HepG2 (cell line): ENCODE measurements around the gene PNP. TPM values are rescaled to one million over a fixed set of nuclear protein-coding genes. Genes with fewer than 3 reads are reported as not detected.

Experiments used
- DRAP1 ChIP-seq: IDR thresholded peaks from 2 replicates; pipeline ENCODE4 v1.6.1; 2016; ENCODE audit warnings: missing genetic modification reagents, missing compliant biosample characterization
- KDM5A ChIP-seq: fragments of 200-600 bp; sonication (generic); IDR thresholded peaks from 2 replicates; pipeline ENCODE4 v1.7.0; 2018; ENCODE audit warnings: antibody characterized with exemption, mild to moderate bottlenecking, low read length, borderline replicate concordance
- NFKB2 ChIP-seq: sonication (generic); formaldehyde crosslinking; IDR thresholded peaks from 2 replicates; pipeline ENCODE4 v1.4.0; 2020; ENCODE audit warnings: missing genetic modification reagents, borderline replicate concordance
- PLRG1 ChIP-seq: fragments of 450-650 bp; conservative IDR thresholded peaks from 2 replicates; pipeline ENCODE4 v1.6.1; 2016
- PLSCR1 ChIP-seq: sonication (generic); formaldehyde crosslinking; IDR thresholded peaks from 2 replicates; pipeline ENCODE4 v1.5.0; 2020; ENCODE audit warnings: missing genetic modification reagents, mild to moderate bottlenecking, borderline replicate concordance
- PRDM15 ChIP-seq: sonication (generic); formaldehyde crosslinking; IDR thresholded peaks from 2 replicates; pipeline ENCODE4 v1.4.0; 2020; ENCODE audit warnings: missing genetic modification reagents
- RFXANK ChIP-seq: IDR thresholded peaks from 2 replicates; pipeline ENCODE4 v1.6.1; 2016
- SAFB2 ChIP-seq: sonication (generic); formaldehyde crosslinking; IDR thresholded peaks from 2 replicates; pipeline ENCODE4 v1.5.1; 2020; ENCODE audit warnings: missing genetic modification reagents, low read depth, mild to moderate bottlenecking, borderline replicate concordance
- SKI ChIP-seq: fragments of 450-650 bp; IDR thresholded peaks from one replicate; pipeline ENCODE4 v1.6.1; 2018; ENCODE audit warnings: mild to moderate bottlenecking; ENCODE audit not compliant: partially characterized antibody
- SP1 ChIP-seq, 2 experiments: fragments of 450-650 bp in 1 of 2; sonication (generic) in 1 of 2; formaldehyde crosslinking in 1 of 2; IDR thresholded peaks; 2 replicates each; pipeline versions ENCODE4 v1.4.0 to v1.6.1; 2016 to 2020; ENCODE audit warnings: missing genetic modification reagents in 1 of 2
- ZMYM4 ChIP-seq: sonication (generic); formaldehyde crosslinking; IDR thresholded peaks from 2 replicates; pipeline ENCODE4 v1.8.1; 2023; ENCODE audit warnings: mild to moderate bottlenecking, missing genetic modification reagents
- ZNF207 ChIP-seq: fragments of 450-650 bp; IDR thresholded peaks from 2 replicates; pipeline ENCODE4 v1.6.1; 2016; ENCODE audit warnings: antibody characterized with exemption, borderline replicate concordance
- ZNF441 ChIP-seq: sonication (generic); formaldehyde crosslinking; IDR thresholded peaks from 2 replicates; pipeline ENCODE4 v1.7.0; 2021; ENCODE audit warnings: missing genetic modification reagents, borderline replicate concordance
- ZNF451 ChIP-seq: sonication (generic); formaldehyde crosslinking; IDR thresholded peaks from 2 replicates; pipeline ENCODE4 v1.5.0; 2020; ENCODE audit warnings: mild to moderate bottlenecking, missing genetic modification reagents
- ZNF468 ChIP-seq: sonication (generic); formaldehyde crosslinking; IDR thresholded peaks from 2 replicates; pipeline ENCODE4 v1.8.0; 2022; ENCODE audit warnings: mild to moderate bottlenecking, moderate library complexity, missing genetic modification reagents
- ZNF572 ChIP-seq: sonication (generic); formaldehyde crosslinking; IDR thresholded peaks from 2 replicates; pipeline ENCODE4 v1.5.1; 2020; ENCODE audit warnings: mild to moderate bottlenecking, missing genetic modification reagents
- ZNF644 ChIP-seq: IDR thresholded peaks from 2 replicates; pipeline ENCODE4 v1.6.1; 2016; ENCODE audit warnings: low read depth
- ZNF746 ChIP-seq: sonication (generic); formaldehyde crosslinking; IDR thresholded peaks from 2 replicates; pipeline ENCODE4 v1.8.0; 2022; ENCODE audit warnings: mild to moderate bottlenecking, missing genetic modification reagents
- polyA plus RNA-seq, 8 experiments: library from polyadenylated mRNA; depleted of rRNA in 3 of 8; stranded (reverse) in 7 of 8; unstranded in 1 of 8; fragments of >200 nt; fragmentation: Illumina TruSeq in 4 of 8; extraction: Trizol in 4 of 8; gene quantifications; 2 replicates each; pipeline versions ENCODE4 v1.2.1 to v1.2.3, GENCODE V29; 2011 to 2016; ENCODE audit warnings: low read depth in 4 of 8, missing spikeins in 1 of 8, mixed read lengths in 1 of 8; ENCODE audit not compliant: insufficient read depth in 1 of 8
- total RNA-seq, 5 experiments: library from RNA; depleted of rRNA; stranded (reverse); fragments of >200 nt; fragmentation: Illumina TruSeq; extraction: Trizol; gene quantifications; 2 replicates each; pipeline ENCODE4 v1.2.3, GENCODE V29; 2016; ENCODE audit warnings: low read depth in 1 of 5
- TF ChIP-seq, protein P1 (sequence below): sonication (generic); formaldehyde crosslinking; IDR thresholded peaks from 2 replicates; pipeline ENCODE4 v1.5.0; 2020; ENCODE audit warnings: mild to moderate bottlenecking, missing genetic modification reagents
- TF ChIP-seq, protein P2 (sequence below): conservative IDR thresholded peaks from 2 replicates; pipeline ENCODE4 v1.6.1; 2018; ENCODE audit warnings: missing genetic modification reagents

PNP gene
- total and polyA plus RNA-seq, 2 of the 13 experiments (the other 11 are each of a cell fraction or from before 2014, with no cell fraction given) = 45.4 to 74.8 TPM

DNA sequence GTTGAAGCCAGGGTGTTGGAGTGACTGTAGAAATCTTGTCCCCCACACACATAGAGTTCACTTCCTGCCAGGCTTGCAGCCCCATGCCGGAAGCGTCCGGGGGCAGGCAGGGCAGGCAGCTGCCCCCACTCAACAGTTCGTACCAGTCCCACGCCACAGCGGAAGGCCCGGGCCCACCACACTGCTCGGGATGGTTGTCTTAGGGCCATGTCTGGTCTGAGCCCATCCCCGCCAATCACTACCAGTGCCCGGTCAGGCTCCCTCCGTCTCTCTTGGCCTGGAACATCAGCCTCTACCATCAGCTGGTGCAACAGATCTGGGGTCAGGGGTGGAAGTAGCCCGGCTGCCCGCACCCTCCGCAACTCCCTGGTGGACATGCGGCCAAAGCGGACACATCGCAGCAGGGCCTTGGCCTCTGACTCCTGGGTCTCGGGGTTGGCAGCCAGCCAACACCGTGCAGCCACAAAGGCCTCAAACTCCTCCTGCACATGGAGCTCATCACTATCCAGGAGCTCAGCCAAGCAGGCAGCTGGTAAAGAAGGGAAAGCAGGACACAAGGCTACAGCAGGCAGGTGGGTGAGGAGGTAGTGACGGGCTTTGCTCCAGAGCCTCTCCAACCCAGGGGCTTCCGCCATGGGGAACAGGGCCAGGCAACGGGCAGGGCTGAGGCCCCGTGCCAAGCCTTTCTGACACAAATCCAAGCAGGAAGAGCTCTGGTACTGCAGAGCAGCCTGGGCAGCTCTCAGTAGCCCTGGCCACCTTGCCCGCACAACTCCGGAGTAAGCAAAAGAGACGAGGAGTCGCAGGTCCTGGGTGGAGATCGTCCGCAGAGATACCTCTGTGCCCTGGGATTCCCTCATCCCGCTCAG is 39.2 kb upstream of the PNP start (continued):
- TF ChIP-seq PRDM15 (CRISPR knock-in tag) (no peak), ZNF451 (CRISPR knock-in tag) (0 out of 2 replicates have a peak, but pooled peaks have one; percentile 56), DRAP1 (CRISPR knock-in tag) (no peak), ZNF207 (no peak), PLSCR1 (CRISPR knock-in tag) (no peak), ZNF441 (CRISPR knock-in tag) (peak; percentile 42; the same call in 1 of the 2 replicates), NFKB2 (CRISPR knock-in tag) (peak; percentile 62; the same call in 1 of the 2 replicates), SP1 (IDR thresholded peaks at IDR 0.05) (no peak), SP1 (CRISPR knock-in tag; IDR thresholded peaks at IDR 0.05) (no peak), SKI (peak; percentile 26), ZNF644 (0 out of 2 replicates have a peak, but pooled peaks have one; percentile 20), ZNF468 (CRISPR knock-in tag) (no peak), KDM5A (no peak), ZNF572 (CRISPR knock-in tag) (0 out of 2 replicates have a peak, but pooled peaks have one; percentile 23), ZNF746 (CRISPR knock-in tag) (peak; percentile 30; the same call in 1 of the 2 replicates), ZMYM4 (CRISPR knock-in tag) (peak; percentile 80), RFXANK (CRISPR knock-in tag) (no peak), SAFB2 (no peak), PLRG1 (no peak)
- TF ChIP-seq, protein P1, sequence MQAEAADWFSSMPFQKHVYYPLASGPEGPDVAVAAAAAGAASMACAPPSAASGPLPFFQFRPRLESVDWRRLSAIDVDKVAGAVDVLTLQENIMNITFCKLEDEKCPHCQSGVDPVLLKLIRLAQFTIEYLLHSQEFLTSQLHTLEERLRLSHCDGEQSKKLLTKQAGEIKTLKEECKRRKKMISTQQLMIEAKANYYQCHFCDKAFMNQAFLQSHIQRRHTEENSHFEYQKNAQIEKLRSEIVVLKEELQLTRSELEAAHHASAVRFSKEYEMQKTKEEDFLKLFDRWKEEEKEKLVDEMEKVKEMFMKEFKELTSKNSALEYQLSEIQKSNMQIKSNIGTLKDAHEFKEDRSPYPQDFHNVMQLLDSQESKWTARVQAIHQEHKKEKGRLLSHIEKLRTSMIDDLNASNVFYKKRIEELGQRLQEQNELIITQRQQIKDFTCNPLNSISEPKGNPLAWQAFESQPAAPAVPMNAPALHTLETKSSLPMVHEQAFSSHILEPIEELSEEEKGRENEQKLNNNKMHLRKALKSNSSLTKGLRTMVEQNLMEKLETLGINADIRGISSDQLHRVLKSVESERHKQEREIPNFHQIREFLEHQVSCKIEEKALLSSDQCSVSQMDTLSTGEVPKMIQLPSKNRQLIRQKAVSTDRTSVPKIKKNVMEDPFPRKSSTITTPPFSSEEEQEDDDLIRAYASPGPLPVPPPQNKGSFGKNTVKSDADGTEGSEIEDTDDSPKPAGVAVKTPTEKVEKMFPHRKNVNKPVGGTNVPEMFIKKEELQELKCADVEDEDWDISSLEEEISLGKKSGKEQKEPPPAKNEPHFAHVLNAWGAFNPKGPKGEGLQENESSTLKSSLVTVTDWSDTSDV (CRISPR knock-in tag) = 0 out of 2 replicates have a peak, but pooled peaks have one; percentile 46
- TF ChIP-seq, protein P2, sequence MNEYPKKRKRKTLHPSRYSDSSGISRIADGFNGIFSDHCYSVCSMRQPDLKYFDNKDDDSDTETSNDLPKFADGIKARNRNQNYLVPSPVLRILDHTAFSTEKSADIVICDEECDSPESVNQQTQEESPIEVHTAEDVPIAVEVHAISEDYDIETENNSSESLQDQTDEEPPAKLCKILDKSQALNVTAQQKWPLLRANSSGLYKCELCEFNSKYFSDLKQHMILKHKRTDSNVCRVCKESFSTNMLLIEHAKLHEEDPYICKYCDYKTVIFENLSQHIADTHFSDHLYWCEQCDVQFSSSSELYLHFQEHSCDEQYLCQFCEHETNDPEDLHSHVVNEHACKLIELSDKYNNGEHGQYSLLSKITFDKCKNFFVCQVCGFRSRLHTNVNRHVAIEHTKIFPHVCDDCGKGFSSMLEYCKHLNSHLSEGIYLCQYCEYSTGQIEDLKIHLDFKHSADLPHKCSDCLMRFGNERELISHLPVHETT (CRISPR knock-in tag) = no peak
